Measurements from ENCODE around the gene ANKRD65.
"Not testable (repeated sequence)": the region's sequence is repeated elsewhere in the genome, so short reads cannot be mapped to it uniquely, and the experiment has no call there.

ANKRD65 gene

GRCh38 chr1:1370094-1370493 lies 51.0 kb downstream of the ANKRD65 start:
- DNase-seq (ENCODE audit: low read depth), result not testable (repeated sequence)
